Natural killer cell (primary cell): Measurements from ENCODE around the gene ST6GALNAC3. TPM values are rescaled to one million over a fixed set of nuclear protein-coding genes. Genes with fewer than 3 reads are reported as not detected.

Source experiments
- ATAC-seq, 3 donors: fragments of 150-1000 bp in 2 of 3; fragments of 200-7000 bp in 1 of 3; cut with Tn5 transposase; 1 replicate in 1 of 3; 2 replicates in 2 of 3; pipeline ENCODE4 v1.10.0; 2021; ENCODE audit warnings: mild to moderate bottlenecking in 2 of 3, moderate library complexity in 2 of 3
- DNase-seq, 2 donors: peaks; one replicate each; pipeline versions ENCODE4 v3.0.0 to v3.0.0-alpha.2; 2013 to 2021; ENCODE audit warnings: mixed read lengths in 1 of 2
- H3K27ac ChIP-seq: one replicate; pipeline ENCODE4 v1.5.1; 2013; ENCODE audit warnings: mild to moderate bottlenecking, low read length
- H3K27me3 ChIP-seq: one replicate; pipeline ENCODE4 v1.6.1; 2013; ENCODE audit warnings: low read length; ENCODE audit not compliant: control insufficient read depth, insufficient read depth
- H3K36me3 ChIP-seq: one replicate; pipeline ENCODE4 v1.6.1; 2013; ENCODE audit warnings: low read length; ENCODE audit not compliant: control insufficient read depth, insufficient read depth
- H3K4me1 ChIP-seq: one replicate; pipeline ENCODE4 v1.6.1; 2013; ENCODE audit warnings: low read length; ENCODE audit not compliant: control insufficient read depth, insufficient read depth
- H3K4me3 ChIP-seq: one replicate; pipeline ENCODE4 v1.5.1; 2013; ENCODE audit warnings: low read length
- H3K9me3 ChIP-seq: one replicate; pipeline ENCODE4 v1.6.1; 2013; ENCODE audit warnings: low read length; ENCODE audit not compliant: control insufficient read depth, insufficient read depth
- H3K27ac Mint-ChIP-seq, 2 donors: one replicate each; pipeline ENCODE4 v1.8.0; 2022; ENCODE audit warnings: mild to moderate bottlenecking in 2 of 2, mixed read lengths in 2 of 2, moderate library complexity in 1 of 2
- H3K27me3 Mint-ChIP-seq, 2 donors: one replicate each; pipeline ENCODE4 v1.8.0; 2022; ENCODE audit warnings: low read depth in 2 of 2, mixed read lengths in 2 of 2
- H3K36me3 Mint-ChIP-seq: one replicate; pipeline ENCODE4 v1.8.0; 2022; ENCODE audit warnings: mixed read lengths
- H3K4me1 Mint-ChIP-seq, 2 donors: one replicate each; pipeline ENCODE4 v1.8.0; 2022; ENCODE audit warnings: mixed read lengths in 2 of 2
- H3K4me3 Mint-ChIP-seq: one replicate; pipeline ENCODE4 v1.8.0; 2022; ENCODE audit warnings: mild to moderate bottlenecking, moderate library complexity, mixed read lengths
- H3K9me3 Mint-ChIP-seq, 2 donors: one replicate each; pipeline ENCODE4 v1.8.0; 2022; ENCODE audit warnings: mixed read lengths in 2 of 2
- CTCF ChIP-seq: fragments of 200-600 bp; IDR thresholded peaks from one replicate; pipeline ENCODE4 v1.8.0; 2022; ENCODE audit warnings: antibody characterized with exemption
- WGBS: methylation state at CpG from one replicate; pipeline ENCODE4 v1.1.7; 2013; ENCODE audit warnings: missing lambda C conversion rate; ENCODE audit not compliant: insufficient coverage; 5-methylcytosine and 5-hydroxymethylcytosine counted together
- intact Hi-C: fragments of 100-400 bp; cut with micrococcal nuclease; formaldehyde crosslinking; loops from one replicate; pipeline ENCODE4 v1.14.2; 2022
- total RNA-seq, 4 donors: library from RNA; stranded (reverse); fragments of 120-200 nt in 1 of 4; gene quantifications; one replicate each; pipeline versions ENCODE4 v1.2.3 to v1.2.4, GENCODE V29; 2013 to 2022

The ST6GALNAC3 gene
- total RNA-seq, 3 donors from 2014 or later (not counting 1 experiment from before 2014, with no cell fraction given), result not detected

DNA sequence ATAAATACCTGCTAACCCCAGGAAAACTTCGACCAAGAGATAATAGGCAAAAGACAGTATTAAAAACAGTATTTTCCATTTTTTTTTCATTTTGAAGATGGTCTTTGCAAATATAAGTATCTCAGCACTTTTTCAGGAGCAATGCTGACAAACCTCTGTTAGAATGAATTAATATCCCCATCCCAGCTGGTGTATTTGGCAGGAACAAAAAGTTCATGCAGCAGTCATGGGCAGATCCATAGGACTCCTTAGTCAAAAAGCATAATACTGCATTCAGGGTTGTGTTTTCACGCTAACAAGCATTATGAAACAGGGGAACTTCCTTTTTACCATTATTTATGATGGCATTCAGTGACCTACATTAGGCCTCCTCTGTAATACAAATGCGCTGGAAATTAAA, 344.0 kb downstream of the ST6GALNAC3 start:
- no peaks in the 10 kb centered on the region for H3K27me3 Mint-ChIP-seq
- no peaks in the 10 kb centered on the region for H3K4me1 Mint-ChIP-seq
- H3K4me3 Mint-ChIP-seq, result no peak overlapping the region
- DNase-seq (no peak), ATAC-seq (no peak)
- Histone ChIP-seq H3K4me1 (no peaks in the 10 kb centered on the region), H3K27ac (no peak overlapping the region), H3K4me3 (no peak overlapping the region), H3K36me3 (no peaks in the 10 kb centered on the region), H3K27me3 (no peaks in the 10 kb centered on the region), H3K9me3 (no peaks in the 10 kb centered on the region)
- TF ChIP-seq CTCF, result no peak
- intact Hi-C loops, result no loop called here
- 83% methylated on average over 2 of the region's 3 CpGs for WGBS
- H3K36me3 Mint-ChIP-seq, result no peaks in the 10 kb centered on the region
- peaks cover 0 to 4% of the 10 kb centered on the region in 2 donors for H3K9me3 Mint-ChIP-seq
- H3K27ac Mint-ChIP-seq, result no peak overlapping the region

DNA sequence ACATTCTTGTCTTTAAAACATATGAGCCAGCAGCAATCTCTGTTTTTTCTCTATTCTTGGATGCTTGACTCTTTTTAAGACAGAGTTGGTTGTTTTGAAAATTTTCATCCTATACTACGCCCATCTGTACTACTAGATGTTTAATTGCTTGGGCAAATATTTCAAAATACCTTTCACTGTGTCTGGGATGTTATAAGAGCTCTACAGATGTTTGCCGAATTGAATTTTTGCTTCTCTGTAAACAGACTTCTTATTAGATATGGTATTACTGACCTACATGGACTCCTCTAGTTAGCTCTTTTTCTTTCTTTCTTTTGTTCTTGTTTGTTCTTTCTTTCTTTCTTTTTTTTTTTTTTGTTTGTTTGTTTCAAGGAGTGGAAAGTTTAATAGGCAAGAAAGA, 345.1 kb downstream of the ST6GALNAC3 start:
- no peaks in the 10 kb centered on the region for H3K4me1 Mint-ChIP-seq
- DNase-seq (no peak), ATAC-seq (no peak)
- no peak overlapping the region for H3K4me3 Mint-ChIP-seq
- H3K27ac Mint-ChIP-seq, result no peak overlapping the region
- H3K36me3 Mint-ChIP-seq, result no peaks in the 10 kb centered on the region
- Histone ChIP-seq H3K4me1 (no peaks in the 10 kb centered on the region), H3K36me3 (no peaks in the 10 kb centered on the region), H3K27ac (no peak overlapping the region), H3K4me3 (no peak overlapping the region), H3K27me3 (no peaks in the 10 kb centered on the region), H3K9me3 (no peaks in the 10 kb centered on the region)
- no CpG with 5 or more reads among the region's 2 CpGs for WGBS
- TF ChIP-seq CTCF, result no peak
- peaks cover 0 to 4% of the 10 kb centered on the region in 2 donors for H3K9me3 Mint-ChIP-seq
- no peaks in the 10 kb centered on the region for H3K27me3 Mint-ChIP-seq
- intact Hi-C loops, result no loop called here

GRCh38 chr1:76425201-76426145, 350.9 kb downstream of the ST6GALNAC3 start:
- no peaks in the 10 kb centered on the region for H3K9me3 Mint-ChIP-seq
- intact Hi-C loops, result no loop called here
- no peak overlapping the region for H3K4me3 Mint-ChIP-seq
- H3K36me3 ChIP-seq, result no peaks in the 10 kb centered on the region
- no peaks in the 10 kb centered on the region for H3K27me3 ChIP-seq
- ATAC-seq (no peak), DNase-seq (no peak)
- H3K4me1 ChIP-seq, result no peaks in the 10 kb centered on the region
- 75% methylated on average over 7 of the region's 10 CpGs for WGBS
- no peaks in the 10 kb centered on the region for H3K9me3 ChIP-seq
- H3K4me3 ChIP-seq, result no peak overlapping the region
- no peaks in the 10 kb centered on the region for H3K27me3 Mint-ChIP-seq
- H3K27ac ChIP-seq, result no peak overlapping the region
- H3K36me3 Mint-ChIP-seq, result no peaks in the 10 kb centered on the region
- no peak for TF ChIP-seq CTCF
- H3K27ac Mint-ChIP-seq, result no peak overlapping the region
- H3K4me1 Mint-ChIP-seq, result no peaks in the 10 kb centered on the region
